H4 (cell line): Measurements from ENCODE around the gene MTCH2. TPM values are rescaled to one million over a fixed set of nuclear protein-coding genes. Genes with fewer than 3 reads are reported as not detected.
"Not testable (repeated sequence)": the region's sequence is repeated elsewhere in the genome, so short reads cannot be mapped to it uniquely, and the experiment has no call there.

Experiments
- DNase-seq: peaks from one replicate; pipeline ENCODE4 v3.0.0-alpha.2; 2015; ENCODE audit warnings: low spot score
- total RNA-seq: library from RNA; depleted of rRNA; stranded (reverse); fragments of >200 nt; shearing (Covaris generic); gene quantifications from 2 replicates; pipeline ENCODE4 v1.2.3, GENCODE V29; 2014

MTCH2 gene
- total RNA-seq, 1 experiment from 2014 or later, result 177 TPM

GRCh38 chr11:47636331-47636730 lies 6.0 kb downstream of the MTCH2 start:
- not testable (repeated sequence) for DNase-seq

- no peak for DNase-seq
Observed at GRCh38 chr11:47631473-47631872, 10.9 kb downstream of the MTCH2 start.

- DNase-seq, result no peak
Observed at GRCh38 chr11:47628026-47628425, 14.3 kb downstream of the MTCH2 start.

- no peak for DNase-seq
Observed at GRCh38 chr11:47626234-47626633, 16.1 kb downstream of the MTCH2 start.

- no peak for DNase-seq
Observed at GRCh38 chr11:47620836-47621378, 21.5 kb downstream of the MTCH2 start.

GRCh38 chr11:47617417-47617809 lies 24.9 kb downstream of the MTCH2 start:
- DNase-seq, result peak; percentile 64

- peak; percentile 56 for DNase-seq
Observed at GRCh38 chr11:47616726-47617416, 25.5 kb downstream of the MTCH2 start.

GRCh38 chr11:47615249-47615648 lies 27.1 kb downstream of the MTCH2 start:
- DNase-seq, result no peak

- no peak for DNase-seq
Observed at GRCh38 chr11:47611348-47611794, 31.0 kb downstream of the MTCH2 start.

- DNase-seq, result no peak
Observed at GRCh38 chr11:47609675-47610074, 32.7 kb downstream of the MTCH2 start.

- DNase-seq, result no peak
Observed at GRCh38 chr11:47607380-47607779, 35.0 kb downstream of the MTCH2 start.

- DNase-seq, result no peak
Observed at GRCh38 chr11:47606731-47607130, 35.6 kb downstream of the MTCH2 start.

GRCh38 chr11:47605921-47606320 lies 36.4 kb downstream of the MTCH2 start:
- DNase-seq, result no peak

GRCh38 chr11:47603295-47603694 lies 39.1 kb downstream of the MTCH2 start:
- DNase-seq, result no peak

GRCh38 chr11:47599902-47600301 lies 42.5 kb downstream of the MTCH2 start:
- no peak for DNase-seq

- no peak for DNase-seq
Observed at GRCh38 chr11:47595967-47596366, 46.4 kb downstream of the MTCH2 start.

GRCh38 chr11:47595029-47595428 lies 47.3 kb downstream of the MTCH2 start:
- no peak for DNase-seq

GRCh38 chr11:47593934-47594855 lies 48.2 kb downstream of the MTCH2 start, which contains the start of gene C1QTNF4:
TSS of gene C1QTNF4 (minus strand) at chr11:47594411. CDS start at chr11:47590810, 3,601 bp downstream.
- DNase-seq, result no peak

GRCh38 chr11:47593492-47593933 lies 48.8 kb downstream of the MTCH2 start:
- no peak for DNase-seq

GRCh38 chr11:47592970-47593369 lies 49.4 kb downstream of the MTCH2 start:
- DNase-seq, result no peak

GRCh38 chr11:47592251-47592650 lies 50.1 kb downstream of the MTCH2 start:
- no peak for DNase-seq

- DNase-seq, result no peak
Observed at GRCh38 chr11:47591764-47592163, 50.6 kb downstream of the MTCH2 start.
